ENCODE results near the gene MAML3. TPM values are rescaled to one million over a fixed set of nuclear protein-coding genes. Genes with fewer than 3 reads are reported as not detected.
A peak's percentile ranks its signal among the peaks of the same experiment; 100 is the strongest.

MAML3 gene
- total and polyA plus RNA-seq, 2 of the 13 experiments (the other 11 are each of a cell fraction or from before 2014, with no cell fraction given): 0.05 to 0.13 TPM

- TF ChIP-seq ZNF367 (CRISPR knock-in tag; IDR thresholded peaks at IDR 0.05; ENCODE audit: borderline replicate concordance) (no peak), ARID5B (CRISPR knock-in tag; IDR thresholded peaks at IDR 0.05) (0 out of 2 replicates have a peak, but pooled peaks have one; percentile 27), SSRP1 (CRISPR knock-in tag; IDR thresholded peaks at IDR 0.05) (no peak), ESRRA (CRISPR knock-in tag; IDR thresholded peaks at IDR 0.05; ENCODE audit: low read depth) (no peak), HNF4A (CRISPR knock-in tag; IDR thresholded peaks at IDR 0.05) (peak; percentile 45), MLXIP (CRISPR knock-in tag; IDR thresholded peaks at IDR 0.05; ENCODE audit: borderline replicate concordance) (no peak), TBP (CRISPR knock-in tag; IDR thresholded peaks at IDR 0.05) (no peak), CEBPG (CRISPR knock-in tag; IDR thresholded peaks at IDR 0.05) (peak; percentile 46), HHEX (CRISPR knock-in tag; IDR thresholded peaks at IDR 0.05) (no peak), SIX1 (CRISPR knock-in tag; IDR thresholded peaks at IDR 0.05; ENCODE audit: borderline replicate concordance) (no peak), HINFP (CRISPR knock-in tag; IDR thresholded peaks at IDR 0.05; ENCODE audit: low read depth) (peak; percentile 42; the same call in 1 of the 2 replicates)
These were observed 92.8 kb downstream of the MAML3 start (continued) for GRCh38 chr4:140061194-140061593.

Measured in HepG2 (cell line).